Measurements from ENCODE around the gene NRF1.
"Not testable (repeated sequence)": the region's sequence is repeated elsewhere in the genome, so short reads cannot be mapped to it uniquely, and the experiment has no call there.

The NRF1 gene

GRCh38 chr7:129792721-129793120 lies 181.2 kb downstream of the NRF1 start:
- TF ChIP-seq MYC (IDR thresholded peaks at IDR 0.05; ENCODE audit: low read depth, low read length) (no peak), MAX (IDR thresholded peaks at IDR 0.05; ENCODE audit: low read depth, low read length) (no peak), CTCF (IDR thresholded peaks at IDR 0.05; ENCODE audit: low read depth, low read length) (no peak), POLR2A (IDR thresholded peaks at IDR 0.05; ENCODE audit: extremely low read depth, insufficient read length) (no peak)
- no peak for DNase-seq (ENCODE audit: low read depth)
- H3K4me3 ChIP-seq (ENCODE audit: low read depth, low read length) = no peak overlapping the region

GRCh38 chr7:129793506-129794310 lies 182.2 kb downstream of the NRF1 start:
- TF ChIP-seq CTCF (IDR thresholded peaks at IDR 0.05; ENCODE audit: low read depth, low read length) (no peak), MAX (IDR thresholded peaks at IDR 0.05; ENCODE audit: low read depth, low read length) (no peak), MYC (IDR thresholded peaks at IDR 0.05; ENCODE audit: low read depth, low read length) (no peak), POLR2A (IDR thresholded peaks at IDR 0.05; ENCODE audit: extremely low read depth, insufficient read length) (no peak)
- no peak for DNase-seq (ENCODE audit: low read depth)
- H3K4me3 ChIP-seq (ENCODE audit: low read depth, low read length) = no peak overlapping the region

GRCh38 chr7:129794461-129794860 lies 182.9 kb downstream of the NRF1 start:
- not testable (repeated sequence) for DNase-seq (ENCODE audit: low read depth); H3K4me3 ChIP-seq (ENCODE audit: low read depth, low read length)

- H3K4me3 ChIP-seq (ENCODE audit: low read depth, low read length) = no peak overlapping the region
- DNase-seq (ENCODE audit: low read depth) = no peak
- no peak for TF ChIP-seq CTCF (IDR thresholded peaks at IDR 0.05; ENCODE audit: low read depth, low read length)
- no peak for TF ChIP-seq POLR2A (IDR thresholded peaks at IDR 0.05; ENCODE audit: extremely low read depth, insufficient read length)
- TF ChIP-seq MYC (IDR thresholded peaks at IDR 0.05; ENCODE audit: low read depth, low read length) = no peak
- TF ChIP-seq MAX (IDR thresholded peaks at IDR 0.05; ENCODE audit: low read depth, low read length) = no peak
Observed at GRCh38 chr7:129796186-129796775, 184.8 kb downstream of the NRF1 start.

GRCh38 chr7:129797214-129797789 lies 185.8 kb downstream of the NRF1 start:
- TF ChIP-seq CTCF (IDR thresholded peaks at IDR 0.05; ENCODE audit: low read depth, low read length) = no peak
- no peak for TF ChIP-seq MYC (IDR thresholded peaks at IDR 0.05; ENCODE audit: low read depth, low read length)
- H3K4me3 ChIP-seq (ENCODE audit: low read depth, low read length) = no peak overlapping the region
- DNase-seq (ENCODE audit: low read depth) = no peak

GRCh38 chr7:129798616-129799349 lies 187.3 kb downstream of the NRF1 start:
- no peak for DNase-seq (ENCODE audit: low read depth)
- no peak for TF ChIP-seq MYC (IDR thresholded peaks at IDR 0.05; ENCODE audit: low read depth, low read length)
- TF ChIP-seq CTCF (IDR thresholded peaks at IDR 0.05; ENCODE audit: low read depth, low read length) = no peak
- no peak for TF ChIP-seq MAX (IDR thresholded peaks at IDR 0.05; ENCODE audit: low read depth, low read length)
- TF ChIP-seq POLR2A (IDR thresholded peaks at IDR 0.05; ENCODE audit: extremely low read depth, insufficient read length) = no peak

More at GRCh38 chr7:129798616-129799349, 187.3 kb downstream of the NRF1 start:
- no peak overlapping the region for H3K4me3 ChIP-seq (ENCODE audit: low read depth, low read length)
